Activated CD4-positive, alpha-beta T cell treated with anti-CD3 and anti-CD28 coated beads for 1 hour (primary cell): ENCODE results near the gene STX5.
"Not testable (repeated sequence)": the region's sequence is repeated elsewhere in the genome, so short reads cannot be mapped to it uniquely, and the experiment has no call there.

Experiments
- DNase-seq: peaks from one replicate; pipeline ENCODE4 v3.0.0-alpha.2; 2020

STX5 gene

DNA sequence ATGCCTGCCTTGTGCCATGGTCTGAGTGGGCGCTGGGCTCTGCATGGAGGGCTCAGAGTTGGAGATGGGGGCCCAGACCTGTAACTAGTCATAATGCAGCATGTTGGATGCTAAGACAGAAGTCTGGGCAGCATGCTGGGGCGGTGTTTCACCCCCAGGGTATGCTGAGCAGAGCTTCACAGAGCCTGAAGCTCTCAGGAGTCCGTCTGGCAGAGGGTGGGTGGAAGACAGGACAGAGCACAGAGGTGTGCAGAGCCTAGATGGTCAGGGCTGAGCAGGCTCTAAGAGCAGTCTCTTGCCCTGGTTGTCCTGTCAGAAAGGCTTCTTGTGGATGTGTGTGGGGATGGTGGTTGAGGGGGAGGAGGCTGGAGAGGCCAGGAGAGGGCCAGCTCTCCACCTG lies 53.4 kb downstream of the STX5 start:
- no peak for DNase-seq

DNA sequence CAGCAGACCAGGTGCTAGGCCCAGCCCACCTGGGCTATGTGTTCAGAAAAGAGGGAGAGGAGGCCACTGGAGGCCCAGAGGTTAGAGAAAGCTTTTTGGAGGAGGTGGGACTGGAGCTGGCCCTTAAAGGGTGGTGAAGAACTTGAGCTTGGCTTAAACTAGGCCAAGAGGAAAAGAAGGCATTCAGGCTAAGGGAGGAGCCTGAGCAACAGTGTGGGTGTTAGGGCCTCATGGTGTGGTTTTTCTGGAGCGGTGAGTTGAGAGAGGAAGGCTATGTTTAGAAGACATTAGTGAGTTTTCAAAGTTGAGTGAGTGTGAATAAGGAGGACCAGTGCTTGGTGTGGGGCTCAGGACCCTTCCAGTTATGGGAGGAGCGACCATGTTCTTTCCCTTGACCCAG lies 54.5 kb downstream of the STX5 start:
- no peak for DNase-seq

DNA sequence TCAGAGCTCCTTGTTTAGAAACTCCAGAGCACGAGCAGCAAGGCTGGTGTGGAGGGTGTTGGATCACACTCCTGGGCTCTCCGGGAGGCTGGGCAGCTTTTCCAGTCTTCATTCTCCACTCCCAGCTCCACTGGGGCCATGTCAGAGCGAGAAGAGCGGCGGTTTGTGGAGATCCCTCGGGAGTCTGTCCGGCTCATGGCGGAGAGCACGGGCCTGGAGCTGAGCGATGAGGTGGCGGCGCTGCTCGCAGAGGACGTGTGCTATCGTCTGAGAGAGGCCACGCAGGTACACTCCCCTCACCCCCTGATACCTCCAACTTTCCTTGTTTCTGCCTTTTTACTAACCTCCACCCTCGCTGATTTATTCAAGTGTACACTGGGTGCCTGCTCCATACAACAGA lies 56.2 kb downstream of the STX5 start:
- DNase-seq = no peak

DNA sequence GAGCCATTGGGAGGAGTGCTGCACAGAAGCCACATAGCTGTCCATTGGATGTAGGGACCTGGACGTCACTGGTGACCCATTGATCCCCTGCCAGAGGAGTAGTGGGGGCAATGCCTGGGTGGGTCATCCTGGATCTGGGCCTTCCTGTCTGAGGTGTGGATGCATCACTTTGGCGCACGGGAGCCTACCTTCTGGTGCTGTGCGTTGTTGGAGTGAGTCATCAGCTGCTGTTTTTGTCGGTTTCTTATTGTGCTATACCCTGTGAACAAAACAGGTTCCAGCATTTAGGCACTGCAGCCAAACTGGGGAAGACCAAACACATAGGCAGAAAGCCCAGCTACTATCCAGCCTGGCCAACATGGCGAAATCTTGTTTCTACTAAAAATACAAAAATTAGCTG lies 57.4 kb downstream of the STX5 start:
- no peak for DNase-seq

DNA sequence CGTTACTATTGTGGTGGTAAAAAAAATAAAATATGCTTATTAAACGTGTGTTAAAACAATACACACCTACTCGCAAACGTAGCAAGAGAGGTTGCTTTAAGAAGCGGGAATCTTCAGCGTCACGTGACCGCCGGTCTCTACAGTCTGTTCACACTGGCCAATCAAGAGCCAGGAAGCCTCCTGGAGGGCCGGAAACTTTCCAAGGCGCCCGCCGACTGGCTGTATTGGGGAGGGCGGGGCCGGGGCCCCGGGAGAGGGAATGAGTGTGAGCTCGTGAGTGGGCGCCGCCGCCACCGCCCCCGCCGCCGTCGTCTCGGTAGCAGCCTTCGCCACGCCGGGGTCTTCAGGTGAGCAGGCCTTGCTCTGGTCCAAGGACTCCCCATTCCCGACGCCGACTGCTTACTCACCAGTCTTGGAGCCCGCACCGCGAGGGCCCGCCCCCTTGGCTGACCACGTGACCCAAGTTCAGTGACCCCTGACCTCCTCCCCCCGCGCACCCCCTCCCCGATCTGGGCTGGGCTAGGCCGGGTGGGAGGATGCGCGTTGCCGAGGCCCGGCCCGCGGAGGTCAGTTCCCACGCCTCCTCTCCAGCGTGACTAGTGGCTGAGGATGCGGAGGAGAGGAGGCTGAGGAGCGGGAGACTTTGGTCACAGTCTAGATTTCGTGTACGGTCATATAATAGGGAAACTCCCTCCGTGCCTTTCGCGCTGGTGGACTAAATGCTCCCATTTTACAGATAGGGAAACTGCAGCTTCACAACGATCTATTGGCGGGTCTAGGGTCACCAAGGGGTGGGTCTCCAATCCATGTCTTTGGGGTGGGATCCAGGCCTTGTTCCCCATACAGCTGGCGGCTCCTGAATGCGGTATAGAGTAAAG lies 60.5 kb downstream of the STX5 start, which contains the start of gene TAF6L:
TAF6L (plus strand) TSS at position 253 of the 878 bp plus-strand sequence. CDS start 4,388 bp downstream, outside the sequence.
- peak; percentile 84 for DNase-seq

DNA sequence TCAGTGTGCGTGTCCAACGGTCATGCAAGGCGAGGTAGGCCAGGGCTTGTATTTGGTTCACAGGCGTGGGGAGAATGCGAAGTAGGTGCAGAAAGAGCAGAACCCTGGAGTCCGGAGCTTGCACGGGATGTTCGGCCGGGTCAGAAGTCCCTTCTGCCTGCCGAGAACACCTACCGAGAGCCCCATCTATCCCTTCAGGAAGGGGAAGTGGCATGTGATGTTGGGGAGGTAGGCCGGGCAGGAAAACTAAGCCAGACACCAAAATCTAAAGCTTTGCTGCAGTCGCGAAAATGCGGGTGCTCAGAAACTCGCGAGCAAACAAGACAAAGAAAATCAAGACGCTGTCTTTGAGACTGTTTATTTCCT lies 61.1 kb downstream of the STX5 start:
- no peak for DNase-seq

DNA sequence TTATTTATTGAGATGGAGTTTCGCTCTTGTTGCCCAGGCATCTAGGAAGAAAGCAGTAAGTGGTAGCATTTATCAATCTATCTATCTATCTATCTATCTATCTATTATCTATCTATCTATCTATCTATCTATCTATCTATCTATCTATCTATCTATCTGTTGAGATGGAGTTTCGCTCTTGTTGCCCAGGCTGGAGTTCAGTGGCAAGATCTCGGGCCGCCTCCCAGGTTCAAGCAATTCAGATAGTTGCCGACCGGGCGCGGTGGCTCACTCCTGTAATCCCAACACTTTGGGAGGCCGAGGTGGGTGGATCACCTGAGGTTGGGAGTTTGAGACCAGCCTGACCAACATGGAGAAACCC lies 71.0 kb downstream of the STX5 start:
- not testable (repeated sequence) for DNase-seq

DNA sequence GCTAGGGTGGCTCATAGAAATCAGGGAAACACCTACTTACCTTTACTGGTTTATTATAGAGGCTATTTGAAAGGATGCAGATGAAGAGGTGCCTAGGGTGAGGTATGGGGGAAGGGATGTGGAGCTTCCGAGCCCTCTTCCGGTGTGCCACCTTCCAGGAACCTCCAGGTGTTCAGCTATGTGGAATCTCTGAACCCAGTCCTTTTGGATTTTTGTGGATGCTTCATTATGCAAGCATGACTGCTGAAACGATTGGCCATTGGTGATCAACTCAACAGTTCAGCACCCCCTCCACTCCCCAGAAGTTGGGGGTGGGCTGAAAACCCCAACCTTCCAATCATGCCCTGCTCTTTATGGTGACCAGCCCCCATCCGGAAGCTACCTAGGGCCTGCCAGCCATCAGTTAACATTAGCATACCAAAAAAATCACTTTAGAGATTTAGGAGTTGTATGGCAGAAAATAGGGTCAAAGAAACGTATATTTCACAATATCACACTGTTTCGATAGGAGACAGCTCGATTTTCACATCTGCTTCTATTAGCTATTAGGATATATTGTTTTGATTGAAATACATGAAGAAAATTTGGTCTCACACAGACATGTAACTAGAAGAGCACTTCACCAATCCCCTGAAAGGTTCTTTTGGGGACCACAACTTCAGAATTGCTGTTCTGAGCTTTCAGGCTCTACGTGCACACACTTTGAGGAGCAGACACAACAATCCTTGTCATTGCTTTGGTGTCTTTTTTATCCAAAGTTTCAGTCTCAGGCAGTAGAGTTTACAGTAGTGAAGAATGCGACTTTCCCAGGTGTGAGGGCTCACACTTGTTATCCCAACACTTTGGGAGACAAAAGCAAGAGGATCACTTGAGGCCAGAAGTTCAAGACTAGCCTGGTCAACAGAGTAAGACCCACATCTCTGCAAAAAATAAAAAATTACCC lies 73.7 kb downstream of the STX5 start:
- DNase-seq = no peak
